Measurements from ENCODE around the gene GPR161. TPM values are rescaled to one million over a fixed set of nuclear protein-coding genes. Genes with fewer than 3 reads are reported as not detected.
"Not testable (repeated sequence)": the region's sequence is repeated elsewhere in the genome, so short reads cannot be mapped to it uniquely, and the experiment has no call there.

Gene GPR161
- total RNA-seq, 4 donors from 2014 or later = 19.5 to 46.7 (median 22.9) TPM

- Histone ChIP-seq H3K36me3 (peaks cover 0 to 11% (median 5%) of the 10 kb centered on the region in 4 donors), H3K4me1 (peaks cover 0 to 21% (median 10%) of the 10 kb centered on the region in 4 donors), H3K9me3 (no peaks in the 10 kb centered on the region), H3K27ac (replicated peaks in 1 of 4) (no peak overlapping the region), H3K4me3 (no peak overlapping the region), H3K27me3 (no peaks in the 10 kb centered on the region)
- TF ChIP-seq CTCF (IDR thresholded peaks at IDR 0.05) (no peak), POLR2A (IDR thresholded peaks at IDR 0.05; ENCODE audit: low read depth) (no peak), POLR2AphosphoS5 (IDR thresholded peaks at IDR 0.05) (no peak), EP300 (IDR thresholded peaks at IDR 0.05) (no peak)
- no peak for DNase-seq (ENCODE audit: extremely low spot score)
- intact Hi-C loops (cut with DNase I) = no loop called here
- 99% methylated on average over 2 of the region's 2 CpGs for WGBS
Measured at GRCh38 chr1:168057921-168058320, 78.8 kb downstream of the GPR161 start.

- H3K36me3 ChIP-seq = peaks cover 0 to 11% (median 5%) of the 10 kb centered on the region in 4 donors
- H3K27ac ChIP-seq (replicated peaks in 1 of 4) = no peak overlapping the region
- no peaks in the 10 kb centered on the region for H3K27me3 ChIP-seq
Measured at GRCh38 chr1:168057355-168057754, 79.4 kb downstream of the GPR161 start.

GRCh38 chr1:168056152-168056551, 80.6 kb downstream of the GPR161 start:
- H3K4me3 ChIP-seq; H3K27me3 ChIP-seq; H3K27ac ChIP-seq (replicated peaks in 1 of 4); intact Hi-C loops (cut with DNase I); DNase-seq (ENCODE audit: extremely low spot score); H3K9me3 ChIP-seq: not testable (repeated sequence)
- peaks cover 0 to 11% (median 5%) of the 10 kb centered on the region in 4 donors for H3K36me3 ChIP-seq
- peaks cover 0 to 26% (median 24%) of the 10 kb centered on the region in 4 donors for H3K4me1 ChIP-seq
- WGBS = 91% methylated on average over 31 of the region's 35 CpGs

More at GRCh38 chr1:168057355-168057754, 79.4 kb downstream of the GPR161 start:
- Histone ChIP-seq H3K4me3 (no peak overlapping the region), H3K9me3 (no peaks in the 10 kb centered on the region), H3K4me1 (peaks cover 0 to 23% (median 15%) of the 10 kb centered on the region in 4 donors)
- intact Hi-C loops (cut with DNase I) = no loop called here
- WGBS = 100% methylated on average over 1 of the region's 1 CpG
- no peak for DNase-seq (ENCODE audit: extremely low spot score)
- TF ChIP-seq POLR2AphosphoS5 (IDR thresholded peaks at IDR 0.05) (no peak), CTCF (IDR thresholded peaks at IDR 0.05) (no peak), POLR2A (IDR thresholded peaks at IDR 0.05; ENCODE audit: low read depth) (no peak), EP300 (IDR thresholded peaks at IDR 0.05) (no peak)

GRCh38 chr1:168054117-168054516, 82.6 kb downstream of the GPR161 start:
- no peaks in the 10 kb centered on the region for H3K9me3 ChIP-seq
- TF ChIP-seq CTCF (IDR thresholded peaks at IDR 0.05) (no peak), POLR2AphosphoS5 (IDR thresholded peaks at IDR 0.05) (no peak), POLR2A (IDR thresholded peaks at IDR 0.05; ENCODE audit: low read depth) (no peak), EP300 (IDR thresholded peaks at IDR 0.05) (no peak)
- H3K27me3 ChIP-seq = no peaks in the 10 kb centered on the region
- peaks cover 0 to 4% (median 0%) of the 10 kb centered on the region in 4 donors for H3K36me3 ChIP-seq
- no peak overlapping the region for H3K27ac ChIP-seq (replicated peaks in 1 of 4)
- WGBS = 60% methylated on average over 3 of the region's 3 CpGs
- intact Hi-C loops (cut with DNase I) = no loop called here
- H3K4me3 ChIP-seq = no peak overlapping the region
- no peak for DNase-seq (ENCODE audit: extremely low spot score)
- H3K4me1 ChIP-seq = peaks cover 8 to 40% (median 30%) of the 10 kb centered on the region in 4 donors

- H3K27ac ChIP-seq (replicated peaks in 1 of 4) = no peak overlapping the region
- intact Hi-C loops (cut with DNase I) = no loop called here
- H3K4me3 ChIP-seq = no peak overlapping the region
- no peak for TF ChIP-seq POLR2A (IDR thresholded peaks at IDR 0.05; ENCODE audit: low read depth)
- TF ChIP-seq CTCF (IDR thresholded peaks at IDR 0.05) = no peak
- TF ChIP-seq EP300 (IDR thresholded peaks at IDR 0.05) = no peak
- no peak for TF ChIP-seq POLR2AphosphoS5 (IDR thresholded peaks at IDR 0.05)
- WGBS = 100% methylated on average over 2 of the region's 2 CpGs
- peaks cover 8 to 40% (median 30%) of the 10 kb centered on the region in 4 donors for H3K4me1 ChIP-seq
- H3K27me3 ChIP-seq = no peaks in the 10 kb centered on the region
- no peaks in the 10 kb centered on the region for H3K9me3 ChIP-seq
- no peak for DNase-seq (ENCODE audit: extremely low spot score)
- peaks cover 0 to 4% (median 0%) of the 10 kb centered on the region in 4 donors for H3K36me3 ChIP-seq
Measured at GRCh38 chr1:168053681-168054080, 83.0 kb downstream of the GPR161 start.

All from esophagus muscularis mucosa (tissue), 4 donors.